ENCODE measurements around the gene PRLR.

GRCh38 chr5:35274839-35275509 lies 44.7 kb upstream of the PRLR start:
- TF ChIP-seq EZH2 (IDR thresholded peaks at IDR 0.05) (no peak), POLR2AphosphoS5 (IDR thresholded peaks at IDR 0.05; ENCODE audit: borderline replicate concordance, low read depth, low read length) (no peak)

Measured in SK-N-MC (cell line).